Smooth muscle cell (in vitro differentiated cells): Measurements from ENCODE around the gene FGA. TPM values are rescaled to one million over a fixed set of nuclear protein-coding genes. Genes with fewer than 3 reads are reported as not detected.

ENCODE experiments used
- DNase-seq: peaks from one replicate; lab custom pipeline; 2025; ENCODE audit not compliant: unreplicated experiment; lab: John Stamatoyannopoulos, UW
- H2AFZ ChIP-seq: fragments of 200-600 bp; sonication (generic); 2 replicates; pipeline ENCODE4 v1.6.0; 2016; ENCODE audit warnings: antibody characterized with exemption, low read depth, mild to moderate bottlenecking
- H3F3A ChIP-seq: fragments of 200-600 bp; sonication (generic); 2 replicates; pipeline ENCODE4 v1.6.0; 2017; ENCODE audit warnings: antibody characterized with exemption, low read depth
- H3K27ac ChIP-seq: fragments of 200-600 bp; sonication (generic); 2 replicates; pipeline ENCODE4 v1.5.1; 2016; ENCODE audit warnings: low read depth, mild to moderate bottlenecking
- H3K27me3 ChIP-seq: fragments of 200-600 bp; sonication (generic); 2 replicates; pipeline ENCODE4 v1.6.1; 2016; ENCODE audit warnings: low read depth, mild to moderate bottlenecking
- H3K36me3 ChIP-seq: fragments of 200-600 bp; sonication (generic); 2 replicates; pipeline ENCODE4 v1.5.1; 2016; ENCODE audit warnings: low read depth
- H3K4me1 ChIP-seq: fragments of 200-600 bp; sonication (generic); 2 replicates; pipeline ENCODE4 v1.5.1; 2016; ENCODE audit warnings: low read depth
- H3K4me2 ChIP-seq: fragments of 200-600 bp; sonication (generic); 2 replicates; pipeline ENCODE4 v1.6.0; 2016; ENCODE audit warnings: mild to moderate bottlenecking
- H3K4me3 ChIP-seq: fragments of 200-600 bp; sonication (generic); 2 replicates; pipeline ENCODE4 v1.5.1; 2016; ENCODE audit warnings: mild to moderate bottlenecking
- H3K79me2 ChIP-seq: fragments of 200-600 bp; sonication (generic); 2 replicates; pipeline ENCODE4 v1.6.0; 2016; ENCODE audit warnings: low read depth, mild to moderate bottlenecking
- H3K9ac ChIP-seq: fragments of 200-600 bp; sonication (generic); 2 replicates; pipeline ENCODE4 v1.6.0; 2016; ENCODE audit warnings: low read depth
- H3K9me3 ChIP-seq: fragments of 200-600 bp; sonication (generic); replicated peaks from 2 replicates; pipeline ENCODE4 v1.5.1; 2016; ENCODE audit warnings: low read depth
- H4K20me1 ChIP-seq: fragments of 200-600 bp; sonication (generic); 2 replicates; pipeline ENCODE4 v1.6.0; 2016; ENCODE audit warnings: low read depth
- WGBS: methylation state at CpG from one replicate; pipeline ENCODE4 v1.1.7; 2016; ENCODE audit warnings: low lambda C conversion rate; 5-methylcytosine and 5-hydroxymethylcytosine counted together
- polyA plus RNA-seq: library from polyadenylated mRNA; unstranded; fragments of >200 nt; fragmentation: Nextera tagmentation; extraction: Ambion mirVana; gene quantifications from 2 replicates; pipeline ENCODE4 v1.2.1, GENCODE V29; 2016
- total RNA-seq: library from RNA; depleted of rRNA; stranded (reverse); fragments of >200 nt; gene quantifications from 2 replicates; pipeline ENCODE4 v1.2.3, GENCODE V29; 2014
- TF ChIP-seq, protein P1 (sequence below): fragments of 200-600 bp; sonication (generic); IDR thresholded peaks from 2 replicates; pipeline ENCODE4 v1.5.1; 2017; ENCODE audit warnings: borderline replicate concordance, mild to moderate bottlenecking, antibody characterized with exemption; ENCODE audit not compliant: insufficient read depth, poor library complexity, severe bottlenecking

Gene FGA
- total and polyA plus RNA-seq, 2 experiments from 2014 or later = 0.04 to 0.21 TPM

DNA sequence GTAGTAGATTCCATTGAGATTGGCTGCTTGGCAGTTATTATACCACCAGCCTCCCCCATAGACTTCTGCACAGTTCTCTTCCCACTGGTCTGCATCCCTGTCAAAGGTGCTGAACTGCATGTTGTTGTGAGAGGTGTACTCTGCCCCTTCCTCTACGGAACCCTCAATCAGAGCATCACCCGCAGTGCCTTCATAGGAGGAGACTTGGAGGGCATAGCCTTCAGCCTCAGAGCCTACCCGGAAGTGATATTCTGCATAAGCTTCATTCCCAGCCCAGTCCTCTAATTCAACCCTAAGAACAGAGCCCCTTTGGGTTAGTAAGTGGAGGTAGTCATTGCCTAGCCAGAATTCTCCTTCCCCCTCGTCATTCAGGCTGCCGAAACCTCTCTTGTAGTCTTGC lies 6.3 kb downstream of the FGA start:
- Histone ChIP-seq H3K9ac (no peak overlapping the region), H3K4me3 (no peak overlapping the region), H3K79me2 (no peaks in the 10 kb centered on the region), H3K9me3 (no peaks in the 10 kb centered on the region), H3F3A (no peaks in the 10 kb centered on the region), H2AFZ (no peak overlapping the region), H3K36me3 (no peaks in the 10 kb centered on the region), H4K20me1 (no peaks in the 10 kb centered on the region), H3K27me3 (no peaks in the 10 kb centered on the region), H3K4me2 (no peak overlapping the region), H3K4me1 (no peaks in the 10 kb centered on the region), H3K27ac (no peak overlapping the region)
- 94% methylated on average over 5 of the region's 5 CpGs for WGBS
- TF ChIP-seq, protein P1, sequence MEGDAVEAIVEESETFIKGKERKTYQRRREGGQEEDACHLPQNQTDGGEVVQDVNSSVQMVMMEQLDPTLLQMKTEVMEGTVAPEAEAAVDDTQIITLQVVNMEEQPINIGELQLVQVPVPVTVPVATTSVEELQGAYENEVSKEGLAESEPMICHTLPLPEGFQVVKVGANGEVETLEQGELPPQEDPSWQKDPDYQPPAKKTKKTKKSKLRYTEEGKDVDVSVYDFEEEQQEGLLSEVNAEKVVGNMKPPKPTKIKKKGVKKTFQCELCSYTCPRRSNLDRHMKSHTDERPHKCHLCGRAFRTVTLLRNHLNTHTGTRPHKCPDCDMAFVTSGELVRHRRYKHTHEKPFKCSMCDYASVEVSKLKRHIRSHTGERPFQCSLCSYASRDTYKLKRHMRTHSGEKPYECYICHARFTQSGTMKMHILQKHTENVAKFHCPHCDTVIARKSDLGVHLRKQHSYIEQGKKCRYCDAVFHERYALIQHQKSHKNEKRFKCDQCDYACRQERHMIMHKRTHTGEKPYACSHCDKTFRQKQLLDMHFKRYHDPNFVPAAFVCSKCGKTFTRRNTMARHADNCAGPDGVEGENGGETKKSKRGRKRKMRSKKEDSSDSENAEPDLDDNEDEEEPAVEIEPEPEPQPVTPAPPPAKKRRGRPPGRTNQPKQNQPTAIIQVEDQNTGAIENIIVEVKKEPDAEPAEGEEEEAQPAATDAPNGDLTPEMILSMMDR = no peak
- no peak for DNase-seq

DNA sequence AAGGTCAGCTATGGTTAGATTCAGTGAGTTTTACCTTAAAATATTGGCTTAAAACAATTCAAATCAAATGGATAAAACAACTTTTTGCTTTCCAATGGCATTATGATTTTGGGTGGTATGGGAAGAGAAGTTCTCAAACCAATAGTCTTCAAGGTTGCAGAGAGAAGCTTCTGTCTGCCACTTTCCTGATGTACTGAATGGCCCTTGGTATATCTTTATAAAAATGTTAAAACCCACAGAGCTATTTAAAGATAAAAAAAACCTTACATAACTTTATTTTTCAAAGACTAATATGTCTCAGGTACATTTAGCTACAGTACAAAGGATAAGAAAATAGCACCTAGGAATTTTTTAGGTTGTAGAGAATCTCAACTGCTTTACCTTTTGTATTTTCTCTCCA lies 6.9 kb downstream of the FGA start:
- Histone ChIP-seq H3K9me3 (no peaks in the 10 kb centered on the region), H4K20me1 (no peaks in the 10 kb centered on the region), H3K27ac (no peak overlapping the region), H3K79me2 (no peaks in the 10 kb centered on the region), H3F3A (no peaks in the 10 kb centered on the region), H3K36me3 (no peaks in the 10 kb centered on the region), H3K4me3 (no peak overlapping the region), H3K4me1 (no peaks in the 10 kb centered on the region), H3K9ac (no peak overlapping the region), H3K27me3 (no peaks in the 10 kb centered on the region), H2AFZ (no peak overlapping the region), H3K4me2 (no peak overlapping the region)
- TF ChIP-seq, protein P1 = no peak
- no peak for DNase-seq

DNA sequence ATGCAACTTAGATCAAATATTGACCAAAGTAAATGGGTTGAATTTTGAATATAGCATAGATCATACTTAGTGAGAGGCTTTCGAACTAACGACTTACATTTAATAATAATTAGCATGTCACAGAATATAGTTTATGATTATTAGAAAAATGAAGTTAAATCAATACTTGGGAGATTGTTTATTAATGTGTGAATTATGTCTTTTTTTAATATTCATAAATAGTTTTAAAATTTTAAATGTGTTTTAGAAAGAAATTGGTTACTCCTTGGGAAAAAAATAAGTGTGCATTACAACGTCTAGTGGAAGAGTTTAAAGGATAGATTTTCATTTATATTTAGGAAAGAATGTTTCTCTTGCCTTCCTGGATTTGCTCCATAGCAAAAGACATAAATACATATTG lies 7.3 kb downstream of the FGA start:
- Histone ChIP-seq H3K79me2 (no peaks in the 10 kb centered on the region), H3K27me3 (no peaks in the 10 kb centered on the region), H3K9ac (no peak overlapping the region), H4K20me1 (no peaks in the 10 kb centered on the region), H3K27ac (no peak overlapping the region), H3F3A (no peaks in the 10 kb centered on the region), H2AFZ (no peak overlapping the region), H3K4me2 (no peak overlapping the region), H3K36me3 (no peaks in the 10 kb centered on the region), H3K9me3 (no peaks in the 10 kb centered on the region), H3K4me1 (no peaks in the 10 kb centered on the region), H3K4me3 (no peak overlapping the region)
- no peak for DNase-seq
- TF ChIP-seq, protein P1 = no peak
- 87% methylated on average over 3 of the region's 3 CpGs for WGBS

DNA sequence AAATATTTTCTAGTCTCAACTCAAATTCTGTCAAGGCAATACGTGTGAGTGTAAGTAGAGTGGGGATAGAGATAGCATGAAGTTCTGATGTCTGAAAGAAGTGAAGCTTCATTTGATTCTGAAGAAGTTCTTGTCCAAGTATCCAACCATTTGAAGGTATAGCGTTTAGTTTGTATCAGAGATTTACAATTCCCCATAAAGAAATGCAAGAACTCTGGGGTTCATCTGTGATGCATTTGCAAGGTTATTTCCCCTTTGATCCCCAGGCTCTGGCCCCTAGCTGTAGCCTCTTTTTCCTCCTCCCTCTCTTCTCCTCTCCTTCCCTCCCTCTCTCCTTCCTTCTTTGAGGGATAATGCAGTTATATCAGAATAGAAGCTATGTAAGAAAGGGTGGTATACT lies 7.8 kb downstream of the FGA start:
- Histone ChIP-seq H3K4me1 (no peaks in the 10 kb centered on the region), H2AFZ (no peak overlapping the region), H3K36me3 (no peaks in the 10 kb centered on the region), H3K27ac (no peak overlapping the region), H3F3A (no peaks in the 10 kb centered on the region), H3K9me3 (no peaks in the 10 kb centered on the region), H3K79me2 (no peaks in the 10 kb centered on the region), H3K4me2 (no peak overlapping the region), H3K27me3 (no peaks in the 10 kb centered on the region), H4K20me1 (no peaks in the 10 kb centered on the region), H3K9ac (no peak overlapping the region), H3K4me3 (no peak overlapping the region)
- TF ChIP-seq, protein P1 = no peak
- no peak for DNase-seq
- WGBS = 57% methylated on average over 2 of the region's 2 CpGs
